Kidney (tissue), 14 donors: ENCODE results near the gene PRPF31. TPM values are rescaled to one million over a fixed set of nuclear protein-coding genes. Genes with fewer than 3 reads are reported as not detected.

Experiments
- DNase-seq, 5 donors: peaks; one replicate each; pipeline ENCODE4 v3.0.0-alpha.2; 2013 to 2020
- FAIRE-seq: peaks from 2 replicates; lab custom pipeline; 2012; peaks lifted over from hg19 to GRCh38; lab: Jason Lieb, UNC
- H3K27ac ChIP-seq, 2 donors: one replicate each; pipeline ENCODE4 v1.7.0; 2013; ENCODE audit warnings: low read depth in 2 of 2, low read length in 2 of 2, inconsistent platforms in 1 of 2
- H3K27me3 ChIP-seq: one replicate; pipeline ENCODE4 v1.7.1; 2013; ENCODE audit warnings: low read length, inconsistent platforms; ENCODE audit not compliant: control insufficient read depth, insufficient read depth
- H3K36me3 ChIP-seq, 3 donors: one replicate each; pipeline versions ENCODE4 v1.7.0 to v1.7.1; 2013; ENCODE audit warnings: low read length in 3 of 3, control low read depth in 1 of 3, inconsistent platforms in 1 of 3; ENCODE audit not compliant: insufficient read depth in 3 of 3, control insufficient read depth in 2 of 3
- H3K4me1 ChIP-seq, 3 donors: one replicate each; pipeline versions ENCODE4 v1.7.0 to v1.7.1; 2013; ENCODE audit warnings: low read length in 3 of 3, inconsistent platforms in 1 of 3, low read depth in 1 of 3; ENCODE audit not compliant: control insufficient read depth in 2 of 3, insufficient read depth in 2 of 3
- H3K4me3 ChIP-seq, 3 donors: one replicate each; pipeline versions ENCODE4 v1.7.0 to v1.8.1; 2013; ENCODE audit warnings: low read length in 3 of 3, control low read depth in 1 of 3, inconsistent platforms in 1 of 3
- H3K9ac ChIP-seq, 3 donors: one replicate each; pipeline versions ENCODE4 v1.7.0 to v1.7.1; 2013; ENCODE audit warnings: low read length in 3 of 3, control low read depth in 1 of 3, inconsistent platforms in 1 of 3
- H3K9me3 ChIP-seq, 3 donors: one replicate each; pipeline versions ENCODE4 v1.7.0 to v1.7.1; 2013; ENCODE audit warnings: low read length in 3 of 3, control low read depth in 1 of 3, inconsistent platforms in 1 of 3; ENCODE audit not compliant: control insufficient read depth in 2 of 3, insufficient read depth in 1 of 3
- intact Hi-C: fragments of 100-400 bp; cut with DNase I; formaldehyde crosslinking; loops from one replicate; pipeline ENCODE4 v1.11.1; 2022
- polyA plus RNA-seq: library from polyadenylated mRNA; stranded (reverse); fragments of 350-450 nt; fragmentation: Illumina TruSeq; extraction: RNeasy Lipid Tissue Mini Kit (QIAGEN cat#74804); gene quantifications from one replicate; pipeline ENCODE4 v1.2.3, GENCODE V29; 2014; ENCODE audit warnings: low read depth, low replicate concordance; ENCODE audit not compliant: insufficient read depth
- total RNA-seq: library from RNA; stranded (reverse); fragmentation: NEBNext Ultra II Directional; extraction: Animal tissue kit (Norgen Biotek cat#: 25700); gene quantifications from one replicate; pipeline ENCODE4 v1.2.1, GENCODE V29; 2021
- TF ChIP-seq, protein P1 (sequence below): IDR thresholded peaks from 3 replicates; pipeline ENCODE4 v1.5.1; 2012; ENCODE audit warnings: mild to moderate bottlenecking, moderate library complexity, borderline replicate concordance; ENCODE audit not compliant: insufficient read depth; ENCODE audit errors: extremely low read depth
- donor health status: control.
- donor health status: control.
- donor health status: control.
- donor health status: control.
- donor health status: control.
- donor health status: DM: yes; HTN: yes; CAD: no.
- donor health status: Normal renal cell carcinoma (clear cell type).

The PRPF31 gene
- total and polyA plus RNA-seq, 2 donors from 2014 or later: 55.9 to 57.2 TPM

DNA sequence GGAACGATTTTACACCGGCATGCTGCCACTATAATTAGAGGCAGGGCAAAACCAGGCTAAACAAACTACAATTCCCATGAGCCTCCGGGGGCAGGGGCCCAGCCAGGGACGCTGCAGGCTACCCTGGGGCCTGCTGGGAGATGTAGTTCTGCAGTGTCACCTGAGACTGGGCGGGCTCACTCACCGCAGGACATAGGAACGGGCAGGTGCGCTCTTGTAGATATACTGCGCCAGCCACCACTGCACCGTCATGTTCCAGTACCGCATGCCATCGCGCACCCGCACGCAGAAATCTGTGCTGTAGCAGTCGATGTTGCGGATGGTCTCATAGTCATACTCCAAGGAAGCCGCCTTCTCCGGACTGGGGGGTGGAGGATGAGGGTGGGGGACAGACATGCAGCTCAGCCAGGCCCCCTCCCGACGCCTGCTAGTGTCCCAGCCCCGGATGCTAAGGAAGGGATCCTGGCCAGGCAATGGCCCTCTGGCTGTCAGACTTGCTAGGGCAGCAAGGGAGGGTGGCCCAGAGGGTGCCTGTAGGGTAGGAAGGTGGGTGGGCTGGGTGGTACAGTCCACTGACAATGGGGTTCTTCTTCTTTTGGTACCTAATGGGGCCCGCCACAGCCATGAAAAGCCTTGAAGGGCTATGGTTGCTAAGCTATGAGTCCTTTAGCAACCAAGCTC lies 63.2 kb downstream of the PRPF31 start:
- no peaks in the 10 kb centered on the region for H3K27me3 ChIP-seq
- no peaks in the 10 kb centered on the region for H3K9me3 ChIP-seq
- intact Hi-C loops: loop anchor here (10.0 kb wide), 1 partner anchor 56 kb away; no protein-coding TSS in a partner anchor
- no peak overlapping the region for H3K27ac ChIP-seq
- DNase-seq: peak in 4 of 5 donors; percentile 26 to 78 (median 52)
- H3K4me3 ChIP-seq: no peak overlapping the region
- no peak for FAIRE-seq
- H3K4me1 ChIP-seq: peaks cover 0 to 4% (median 0%) of the 10 kb centered on the region in 3 donors
- H3K36me3 ChIP-seq: no peaks in the 10 kb centered on the region
- TF ChIP-seq, protein P1, sequence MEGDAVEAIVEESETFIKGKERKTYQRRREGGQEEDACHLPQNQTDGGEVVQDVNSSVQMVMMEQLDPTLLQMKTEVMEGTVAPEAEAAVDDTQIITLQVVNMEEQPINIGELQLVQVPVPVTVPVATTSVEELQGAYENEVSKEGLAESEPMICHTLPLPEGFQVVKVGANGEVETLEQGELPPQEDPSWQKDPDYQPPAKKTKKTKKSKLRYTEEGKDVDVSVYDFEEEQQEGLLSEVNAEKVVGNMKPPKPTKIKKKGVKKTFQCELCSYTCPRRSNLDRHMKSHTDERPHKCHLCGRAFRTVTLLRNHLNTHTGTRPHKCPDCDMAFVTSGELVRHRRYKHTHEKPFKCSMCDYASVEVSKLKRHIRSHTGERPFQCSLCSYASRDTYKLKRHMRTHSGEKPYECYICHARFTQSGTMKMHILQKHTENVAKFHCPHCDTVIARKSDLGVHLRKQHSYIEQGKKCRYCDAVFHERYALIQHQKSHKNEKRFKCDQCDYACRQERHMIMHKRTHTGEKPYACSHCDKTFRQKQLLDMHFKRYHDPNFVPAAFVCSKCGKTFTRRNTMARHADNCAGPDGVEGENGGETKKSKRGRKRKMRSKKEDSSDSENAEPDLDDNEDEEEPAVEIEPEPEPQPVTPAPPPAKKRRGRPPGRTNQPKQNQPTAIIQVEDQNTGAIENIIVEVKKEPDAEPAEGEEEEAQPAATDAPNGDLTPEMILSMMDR: no peak
- H3K9ac ChIP-seq: no peak overlapping the region

DNA sequence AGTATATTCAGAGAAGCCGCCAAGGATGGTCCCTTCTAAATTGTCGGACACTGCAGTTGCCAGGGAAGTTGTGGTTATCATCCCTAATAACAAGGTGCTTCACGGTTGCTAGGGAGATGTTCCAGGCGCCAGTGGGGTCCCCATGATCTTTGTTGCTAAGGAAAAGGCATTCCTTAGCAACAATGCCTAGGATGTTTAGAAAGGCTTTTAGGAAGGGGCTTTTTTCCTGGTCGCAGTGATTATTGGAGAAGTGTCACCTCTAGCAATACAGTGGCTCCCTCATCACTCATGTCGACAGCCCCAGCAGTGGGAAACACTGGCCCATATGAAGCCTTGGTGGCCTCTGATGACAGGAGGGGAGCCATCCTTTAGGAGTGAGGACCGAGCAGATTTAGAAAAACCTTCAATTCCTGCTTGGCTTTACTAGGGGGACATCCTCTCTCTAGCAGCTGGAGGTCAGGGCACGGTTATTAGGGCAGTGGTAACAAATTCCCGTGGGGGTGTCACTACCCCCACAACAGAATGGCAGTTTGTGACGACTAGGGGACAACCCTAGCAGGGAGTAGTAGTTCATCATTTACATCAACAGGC lies 63.8 kb downstream of the PRPF31 start:
- no peaks in the 10 kb centered on the region for H3K27me3 ChIP-seq
- no peak for FAIRE-seq
- H3K27ac ChIP-seq: no peak overlapping the region
- no peak overlapping the region for H3K4me3 ChIP-seq
- no peak overlapping the region for H3K9ac ChIP-seq
- H3K4me1 ChIP-seq: peaks cover 0 to 4% (median 0%) of the 10 kb centered on the region in 3 donors
- H3K36me3 ChIP-seq: no peaks in the 10 kb centered on the region
- H3K9me3 ChIP-seq: no peaks in the 10 kb centered on the region
- intact Hi-C loops: loop anchor here (10.0 kb wide), 1 partner anchor 55 kb away; no protein-coding TSS in a partner anchor
- peak in 2 of 5 donors; percentile 22 to 52 for DNase-seq
- TF ChIP-seq, protein P1: no peak

DNA sequence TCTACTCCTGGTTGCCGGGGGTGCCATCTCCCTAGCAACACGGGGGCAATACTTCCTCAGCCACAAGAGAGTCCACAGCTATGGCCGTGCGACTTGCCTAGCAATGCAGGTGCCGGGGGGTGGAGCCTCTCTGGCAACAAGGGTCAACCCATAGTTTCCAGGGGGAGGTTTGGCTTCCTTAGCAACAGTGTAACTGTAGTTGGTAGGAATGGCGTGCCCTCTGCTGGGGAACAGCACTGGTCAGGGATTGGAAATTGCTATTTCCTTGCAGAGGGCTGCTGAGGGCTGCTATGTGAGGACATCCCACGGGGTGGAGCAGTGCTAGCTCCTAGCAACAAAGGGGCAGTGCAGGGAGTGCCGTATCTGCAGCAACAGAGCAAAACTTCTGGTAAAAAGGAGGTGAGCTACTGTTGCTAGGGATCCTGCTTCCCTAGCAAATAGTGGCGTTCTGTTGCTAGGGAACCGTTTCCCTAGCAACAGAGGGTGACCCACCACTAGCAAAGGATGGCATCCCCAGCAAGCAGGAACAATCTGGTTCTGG lies 64.4 kb downstream of the PRPF31 start:
- peaks cover 0 to 4% (median 0%) of the 10 kb centered on the region in 3 donors for H3K4me1 ChIP-seq
- H3K9me3 ChIP-seq: no peaks in the 10 kb centered on the region
- intact Hi-C loops: loop anchor here (10.0 kb wide), 1 partner anchor 55 kb away; no protein-coding TSS in a partner anchor
- no peaks in the 10 kb centered on the region for H3K36me3 ChIP-seq
- H3K4me3 ChIP-seq: no peak overlapping the region
- FAIRE-seq: no peak
- H3K27ac ChIP-seq: no peak overlapping the region
- DNase-seq: peak; percentile 84 to 95 (median 94)
- TF ChIP-seq, protein P1: peak; percentile 37
- H3K9ac ChIP-seq: no peak overlapping the region
- H3K27me3 ChIP-seq: no peaks in the 10 kb centered on the region
